Measurements from ENCODE around the gene PLD1. TPM values are rescaled to one million over a fixed set of nuclear protein-coding genes. Genes with fewer than 3 reads are reported as not detected.

Gene PLD1
- total RNA-seq, 3 donors from 2014 or later, result 0.52 to 1.3 (median 0.66) TPM

DNA sequence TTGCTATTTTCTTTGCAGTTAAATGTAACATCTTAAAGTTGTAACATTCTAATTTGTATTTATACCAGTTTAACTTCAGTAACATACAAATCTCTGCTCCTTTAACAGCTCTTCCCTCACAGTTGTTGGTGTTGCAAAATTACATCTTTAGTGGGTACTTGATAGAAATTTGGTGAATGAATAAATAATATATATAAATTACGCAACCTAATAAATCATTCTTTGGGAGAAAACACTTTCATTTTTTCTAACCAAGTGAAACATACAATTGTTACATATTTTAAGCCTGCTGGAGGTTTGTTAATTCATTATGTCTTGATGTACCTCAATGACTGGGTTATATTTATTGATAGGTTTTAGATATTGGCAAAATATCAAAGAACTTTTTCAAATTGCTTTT lies 118.8 kb downstream of the PLD1 start:
- H3K4me1 Mint-ChIP-seq (ENCODE audit: low read depth), result peaks cover 4% of the 10 kb centered on the region
- DNase-seq, result no peak

GRCh38 chr3:171690281-171690680 lies 120.0 kb downstream of the PLD1 start:
- DNase-seq, result no peak
- H3K9me3 Mint-ChIP-seq, result no peaks in the 10 kb centered on the region
- H3K27me3 Mint-ChIP-seq (ENCODE audit: low read depth), result peaks cover 14% of the 10 kb centered on the region
- peaks cover 4% of the 10 kb centered on the region for H3K4me1 Mint-ChIP-seq (ENCODE audit: low read depth)
- no peaks in the 10 kb centered on the region for H3K36me3 Mint-ChIP-seq (ENCODE audit: insufficient read depth)
- no peak overlapping the region for H3K4me3 Mint-ChIP-seq
- no peak for ATAC-seq

More for the DNA sequence above, 118.8 kb downstream of the PLD1 start:
- no peaks in the 10 kb centered on the region for H3K36me3 Mint-ChIP-seq (ENCODE audit: insufficient read depth)
- ATAC-seq, result no peak
- H3K4me3 Mint-ChIP-seq, result no peak overlapping the region
- H3K27me3 Mint-ChIP-seq (ENCODE audit: low read depth), result peaks cover 8% of the 10 kb centered on the region
- no peaks in the 10 kb centered on the region for H3K9me3 Mint-ChIP-seq

DNA sequence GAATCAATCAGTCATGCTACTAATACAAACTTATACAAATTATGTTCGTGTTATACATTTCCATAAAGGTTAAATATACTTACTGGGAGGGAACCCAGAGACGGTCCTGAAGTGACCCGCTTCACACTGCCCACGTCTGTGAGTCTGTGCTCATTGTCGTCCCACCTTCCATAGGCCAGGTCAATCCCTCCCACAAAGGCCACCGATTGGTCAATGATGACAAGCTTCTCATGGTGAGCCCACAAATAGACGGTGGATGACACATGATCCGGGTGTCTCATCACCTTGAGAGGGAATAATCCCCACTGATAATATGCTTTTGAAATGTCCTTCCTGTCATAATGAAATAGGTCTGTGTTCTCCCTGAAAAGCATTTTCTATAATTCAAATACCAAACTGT lies 121.7 kb downstream of the PLD1 start:
- DNase-seq, result no peak
- H3K27me3 Mint-ChIP-seq (ENCODE audit: low read depth), result peaks cover 11% of the 10 kb centered on the region
- ATAC-seq, result no peak

DNA sequence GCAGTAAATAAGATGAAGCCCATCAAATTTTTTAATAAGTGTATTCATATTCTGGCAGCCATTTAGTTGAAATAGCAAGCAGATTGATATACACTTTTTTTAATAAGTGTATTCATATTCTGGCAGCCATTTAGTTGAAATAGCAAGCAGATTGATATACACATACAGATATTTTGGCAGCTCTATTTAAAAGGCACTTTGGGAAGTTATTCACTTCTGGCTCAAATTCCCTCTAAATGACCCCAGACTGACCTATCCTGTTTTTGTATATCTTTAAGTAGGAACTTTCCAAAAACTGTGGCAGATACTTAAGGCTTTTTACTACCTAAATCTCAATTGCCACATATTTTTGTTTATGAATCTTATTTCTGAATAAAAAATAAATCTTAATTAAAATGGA lies 122.3 kb downstream of the PLD1 start:
- DNase-seq (no peak), ATAC-seq (no peak)
- Mint-ChIP-seq H3K27me3 (ENCODE audit: low read depth) (peaks cover 17% of the 10 kb centered on the region), H3K36me3 (ENCODE audit: insufficient read depth) (no peaks in the 10 kb centered on the region), H3K4me3 (no peak overlapping the region), H3K4me1 (ENCODE audit: low read depth) (peaks cover 4% of the 10 kb centered on the region), H3K9me3 (no peaks in the 10 kb centered on the region)

More for the DNA sequence above, 121.7 kb downstream of the PLD1 start:
- Mint-ChIP-seq H3K4me1 (ENCODE audit: low read depth) (peaks cover 4% of the 10 kb centered on the region), H3K9me3 (no peaks in the 10 kb centered on the region), H3K4me3 (no peak overlapping the region), H3K36me3 (ENCODE audit: insufficient read depth) (no peaks in the 10 kb centered on the region)

GRCh38 chr3:171687581-171687980 lies 122.7 kb downstream of the PLD1 start:
- H3K9me3 Mint-ChIP-seq, result no peaks in the 10 kb centered on the region
- peaks cover 19% of the 10 kb centered on the region for H3K27me3 Mint-ChIP-seq (ENCODE audit: low read depth)
- ATAC-seq (no peak), DNase-seq (no peak)
- H3K36me3 Mint-ChIP-seq (ENCODE audit: insufficient read depth), result no peaks in the 10 kb centered on the region
- no peak overlapping the region for H3K4me3 Mint-ChIP-seq
- H3K4me1 Mint-ChIP-seq (ENCODE audit: low read depth), result peaks cover 4% of the 10 kb centered on the region

DNA sequence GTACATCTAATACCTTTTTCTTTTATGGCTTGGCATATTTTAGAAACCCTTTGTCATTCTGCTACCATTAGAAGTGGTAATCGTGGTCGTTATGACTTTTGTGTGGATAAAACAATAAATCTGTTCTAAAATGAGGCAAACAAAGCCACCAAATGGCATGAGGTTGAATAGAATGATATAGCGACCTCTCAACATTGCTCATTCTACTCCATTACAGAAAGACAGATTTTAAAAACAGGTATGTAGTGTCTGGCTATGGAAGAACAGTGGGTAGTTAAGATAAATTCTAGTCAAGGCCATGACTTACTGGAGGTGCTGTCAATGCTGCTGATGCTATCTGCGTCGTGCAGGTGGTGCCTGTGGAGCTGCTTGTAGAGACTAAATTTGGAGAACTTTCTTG lies 123.2 kb downstream of the PLD1 start:
- Mint-ChIP-seq H3K9me3 (no peaks in the 10 kb centered on the region), H3K4me1 (ENCODE audit: low read depth) (peaks cover 4% of the 10 kb centered on the region), H3K36me3 (ENCODE audit: insufficient read depth) (no peaks in the 10 kb centered on the region), H3K4me3 (no peak overlapping the region), H3K27me3 (ENCODE audit: low read depth) (peaks cover 19% of the 10 kb centered on the region)
- ATAC-seq (no peak), DNase-seq (no peak)

DNA sequence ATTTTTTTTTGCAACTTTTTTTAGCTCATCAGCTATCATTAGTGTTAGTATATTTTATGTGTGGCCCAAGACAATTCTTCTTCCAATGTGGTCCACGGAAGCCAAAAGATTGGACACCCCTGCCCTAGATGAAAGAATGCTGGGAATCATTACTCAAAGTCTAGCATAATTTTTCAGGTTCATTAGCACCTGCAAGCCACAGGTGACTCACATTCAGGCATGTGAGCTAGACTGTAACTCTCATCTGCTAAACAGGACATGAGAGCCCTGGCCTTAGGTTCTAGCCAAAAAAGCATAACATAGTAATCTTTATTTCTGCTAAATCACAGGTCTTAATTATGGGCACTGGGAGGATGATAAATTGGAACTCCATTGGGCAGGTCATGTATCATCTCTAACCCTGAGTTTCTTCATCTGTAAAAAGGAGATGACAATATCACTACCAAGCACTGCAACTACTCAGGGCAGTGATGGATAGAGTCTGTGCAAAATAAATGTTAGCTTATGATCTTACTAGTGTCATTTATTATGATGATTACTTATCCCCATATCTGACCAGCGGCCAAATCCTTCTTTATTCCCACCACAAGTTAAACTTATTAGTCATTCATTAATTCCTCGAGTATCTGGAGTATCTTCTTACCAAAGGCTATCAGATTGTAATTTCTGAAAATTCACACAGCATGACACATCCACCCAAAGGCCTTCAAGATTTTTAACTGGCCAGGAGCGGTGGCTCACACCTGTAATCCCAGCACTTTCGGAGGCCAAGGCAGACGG lies 125.0 kb downstream of the PLD1 start:
- Mint-ChIP-seq H3K9me3 (no peaks in the 10 kb centered on the region), H3K4me1 (ENCODE audit: low read depth) (peaks cover 2% of the 10 kb centered on the region), H3K27me3 (ENCODE audit: low read depth) (peaks cover 19% of the 10 kb centered on the region), H3K4me3 (no peak overlapping the region), H3K36me3 (ENCODE audit: insufficient read depth) (no peaks in the 10 kb centered on the region)
- DNase-seq (no peak), ATAC-seq (no peak)

DNA sequence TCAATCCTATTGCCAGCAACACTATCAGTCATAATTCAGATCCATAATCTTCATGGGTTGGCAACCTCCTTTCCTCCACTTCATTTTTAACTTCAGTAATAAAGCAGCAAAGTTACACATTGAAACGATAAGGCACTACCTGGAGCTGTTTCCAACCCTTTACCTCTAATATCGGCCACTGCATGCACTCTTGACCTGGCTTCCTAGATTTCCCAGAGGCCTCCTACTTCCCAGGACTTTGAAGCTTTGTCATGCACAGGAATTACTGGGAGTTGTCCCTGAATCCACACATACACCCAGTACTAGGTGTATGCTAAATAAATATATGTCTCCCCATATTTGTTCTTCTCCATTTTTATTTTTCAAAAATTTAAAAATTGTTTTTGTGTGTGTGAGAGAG lies 126.1 kb downstream of the PLD1 start:
- H3K27me3 Mint-ChIP-seq (ENCODE audit: low read depth), result peaks cover 19% of the 10 kb centered on the region
- no peaks in the 10 kb centered on the region for H3K4me1 Mint-ChIP-seq (ENCODE audit: low read depth)
- no peaks in the 10 kb centered on the region for H3K36me3 Mint-ChIP-seq (ENCODE audit: insufficient read depth)
- ATAC-seq (no peak), DNase-seq (no peak)
- H3K4me3 Mint-ChIP-seq, result no peak overlapping the region
- H3K9me3 Mint-ChIP-seq, result no peaks in the 10 kb centered on the region

GRCh38 chr3:171682743-171683142 lies 127.5 kb downstream of the PLD1 start:
- H3K4me1 Mint-ChIP-seq (ENCODE audit: low read depth), result no peaks in the 10 kb centered on the region
- DNase-seq, result no peak
- no peak overlapping the region for H3K4me3 Mint-ChIP-seq
- H3K27me3 Mint-ChIP-seq (ENCODE audit: low read depth), result peaks cover 19% of the 10 kb centered on the region
- no peaks in the 10 kb centered on the region for H3K36me3 Mint-ChIP-seq (ENCODE audit: insufficient read depth)
- ATAC-seq, result no peak
- H3K9me3 Mint-ChIP-seq, result no peaks in the 10 kb centered on the region

DNA sequence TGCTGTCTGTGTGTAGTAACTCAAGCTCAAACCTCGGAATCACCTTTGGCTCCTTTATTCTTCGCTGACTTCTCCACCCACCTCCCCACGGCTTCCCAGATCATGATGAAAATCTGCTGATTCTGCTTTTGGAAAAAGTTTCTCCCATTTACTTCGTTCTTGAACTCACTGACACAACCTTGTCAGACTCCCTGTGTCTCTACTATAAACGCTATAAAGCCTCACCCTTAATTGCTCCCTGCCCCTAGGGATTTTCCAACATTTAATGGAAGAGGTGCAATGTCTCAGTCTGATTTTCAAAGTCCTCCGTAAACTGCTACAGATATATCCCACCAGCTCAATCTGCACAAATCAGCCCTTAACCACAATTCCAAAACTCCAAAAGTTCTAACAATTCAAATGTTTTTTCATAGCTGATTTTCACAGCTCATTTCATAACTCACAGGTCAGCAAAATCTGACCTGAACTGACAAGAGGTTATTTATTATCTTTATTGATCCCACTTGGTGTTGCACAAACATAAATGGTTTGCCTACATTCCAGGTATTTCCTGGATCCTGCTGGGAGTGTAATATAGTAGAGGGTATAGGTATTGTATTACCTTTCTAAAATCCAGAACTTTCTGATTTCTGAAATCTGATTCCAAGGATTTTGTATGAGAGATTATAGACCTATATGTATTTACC lies 129.4 kb downstream of the PLD1 start:
- ATAC-seq, result no peak
- H3K36me3 Mint-ChIP-seq (ENCODE audit: insufficient read depth), result no peaks in the 10 kb centered on the region
- peaks cover 15% of the 10 kb centered on the region for H3K27me3 Mint-ChIP-seq (ENCODE audit: low read depth)
- H3K9me3 Mint-ChIP-seq, result no peaks in the 10 kb centered on the region
- no peaks in the 10 kb centered on the region for H3K4me1 Mint-ChIP-seq (ENCODE audit: low read depth)
- no peak for DNase-seq
- H3K4me3 Mint-ChIP-seq, result no peak overlapping the region

DNA sequence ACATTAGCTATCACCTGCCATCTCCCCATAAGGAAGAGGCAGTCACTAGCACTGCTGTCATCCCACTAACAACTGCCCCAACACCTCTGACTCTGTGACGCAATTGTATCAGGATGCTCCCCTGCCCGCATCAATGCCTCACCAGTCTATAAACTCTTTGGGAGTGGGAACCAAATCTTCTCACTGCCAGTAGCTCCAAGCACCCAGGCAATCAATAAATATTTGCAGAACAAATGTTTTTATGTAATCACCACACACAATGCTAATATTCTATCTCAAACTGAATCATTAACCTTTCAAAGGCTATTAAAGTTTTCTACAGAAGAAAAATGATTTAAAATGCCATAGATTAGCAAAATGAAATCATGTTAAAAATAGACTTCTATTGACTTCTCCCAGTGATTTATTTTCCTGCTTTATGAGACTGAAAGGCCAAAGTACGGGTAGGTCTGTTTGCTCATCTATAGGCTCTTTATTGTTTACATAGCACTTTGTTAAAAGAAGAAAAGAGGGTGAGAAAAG lies 131.3 kb downstream of the PLD1 start:
- Mint-ChIP-seq H3K4me3 (no peak overlapping the region), H3K9me3 (no peaks in the 10 kb centered on the region), H3K27me3 (ENCODE audit: low read depth) (peaks cover 11% of the 10 kb centered on the region), H3K36me3 (ENCODE audit: insufficient read depth) (no peaks in the 10 kb centered on the region), H3K4me1 (ENCODE audit: low read depth) (no peaks in the 10 kb centered on the region)
- ATAC-seq, result no peak
- no peak for DNase-seq

GRCh38 chr3:171677706-171678105 lies 132.6 kb downstream of the PLD1 start:
- no peaks in the 10 kb centered on the region for H3K27me3 Mint-ChIP-seq (ENCODE audit: low read depth)

GRCh38 chr3:171676601-171677175 lies 133.6 kb downstream of the PLD1 start:
- no peak for ATAC-seq
- H3K36me3 Mint-ChIP-seq (ENCODE audit: insufficient read depth), result no peaks in the 10 kb centered on the region
- no peaks in the 10 kb centered on the region for H3K4me1 Mint-ChIP-seq (ENCODE audit: low read depth)
- no peak for DNase-seq
- no peaks in the 10 kb centered on the region for H3K27me3 Mint-ChIP-seq (ENCODE audit: low read depth)
- H3K9me3 Mint-ChIP-seq, result no peaks in the 10 kb centered on the region
- no peak overlapping the region for H3K4me3 Mint-ChIP-seq

More at GRCh38 chr3:171677706-171678105, 132.6 kb downstream of the PLD1 start:
- DNase-seq (no peak), ATAC-seq (no peak)
- Mint-ChIP-seq H3K4me3 (no peak overlapping the region), H3K9me3 (no peaks in the 10 kb centered on the region), H3K4me1 (ENCODE audit: low read depth) (no peaks in the 10 kb centered on the region), H3K36me3 (ENCODE audit: insufficient read depth) (no peaks in the 10 kb centered on the region)

DNA sequence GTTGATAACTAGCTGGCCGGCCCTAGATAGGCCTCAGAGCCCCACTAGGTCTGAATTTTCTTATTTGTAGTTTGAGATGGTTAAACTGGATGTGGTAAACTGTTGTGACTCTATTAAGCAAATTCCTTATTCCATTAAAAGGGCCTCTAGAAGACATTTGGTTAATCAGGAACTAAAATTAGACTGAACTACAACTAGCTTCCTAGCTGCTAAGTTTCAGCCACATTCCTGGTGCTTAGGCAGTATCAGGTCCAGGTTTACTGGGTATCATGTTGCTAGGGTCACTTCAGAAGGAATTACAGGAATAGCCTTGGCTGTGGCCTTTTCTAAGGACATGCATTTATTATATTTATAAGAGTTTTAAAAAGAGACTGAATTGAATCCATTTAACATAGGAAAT lies 136.3 kb downstream of the PLD1 start:
- no peak for DNase-seq
- H3K4me3 Mint-ChIP-seq, result no peak overlapping the region
- no peaks in the 10 kb centered on the region for H3K4me1 Mint-ChIP-seq (ENCODE audit: low read depth)
- H3K9me3 Mint-ChIP-seq, result no peaks in the 10 kb centered on the region
- H3K27me3 Mint-ChIP-seq (ENCODE audit: low read depth), result no peaks in the 10 kb centered on the region
- no peaks in the 10 kb centered on the region for H3K36me3 Mint-ChIP-seq (ENCODE audit: insufficient read depth)
- ATAC-seq, result no peak

Data from activated T-cell treated with anti-CD3 and anti-CD28 coated beads, Interleukin-2, amount 50 U/mL, for 4 hours (primary cell).